Transverse colon (tissue), 4 donors: ENCODE measurements around the gene AP1M1. TPM values are rescaled to one million over a fixed set of nuclear protein-coding genes. Genes with fewer than 3 reads are reported as not detected.

Source experiments
- DNase-seq: peaks from one replicate; pipeline ENCODE4 v3.0.0-alpha.2; 2019
- H3K27ac ChIP-seq, 4 donors: fragments of 200-600 bp; sonication (generic); 2 replicates each; pipeline ENCODE4 v1.5.1; 2016 to 2018; ENCODE audit warnings: inconsistent platforms in 4 of 4
- H3K27me3 ChIP-seq: fragments of 200-600 bp; sonication (generic); 2 replicates; pipeline ENCODE4 v1.5.1; 2017; ENCODE audit warnings: inconsistent platforms
- H3K36me3 ChIP-seq, 4 donors: fragments of 200-600 bp; sonication (generic); 2 replicates each; pipeline ENCODE4 v1.5.1; 2017 to 2019; ENCODE audit warnings: inconsistent platforms in 4 of 4
- H3K4me1 ChIP-seq, 4 donors: fragments of 200-600 bp; sonication (generic); 2 replicates each; pipeline ENCODE4 v1.5.1; 2017 to 2020; ENCODE audit warnings: inconsistent platforms in 4 of 4
- H3K4me3 ChIP-seq, 4 donors: fragments of 200-600 bp; sonication (generic); 1 replicate in 1 of 4; 2 replicates in 3 of 4; pipeline versions ENCODE4 v1.5.1 to v1.6.1; 2017 to 2019; ENCODE audit warnings: inconsistent platforms in 4 of 4
- H3K9me3 ChIP-seq, 2 donors: fragments of 200-600 bp; sonication (generic); 2 replicates each; pipeline ENCODE4 v1.5.1; 2017 to 2019; ENCODE audit warnings: inconsistent platforms in 2 of 2
- CTCF ChIP-seq, 5 experiments: fragments of 200-600 bp in 3 of 5; fragments of 450-650 bp in 2 of 5; sonication (generic) in 3 of 5; IDR thresholded peaks; 1 replicate in 2 of 5; 2 replicates in 3 of 5; pipeline ENCODE4 v1.5.1; 2016 to 2017; ENCODE audit warnings: antibody characterized with exemption in 5 of 5, inconsistent platforms in 3 of 5, mild to moderate bottlenecking in 2 of 5, moderate library complexity in 1 of 5
- EP300 ChIP-seq: sonication (generic); formaldehyde crosslinking; IDR thresholded peaks from one replicate; pipeline ENCODE4 v1.6.1; 2017; ENCODE audit warnings: antibody characterized with exemption, low read depth
- POLR2A ChIP-seq: fragments of 450-650 bp; IDR thresholded peaks from one replicate; pipeline ENCODE4 v1.6.1; 2016; ENCODE audit warnings: antibody characterized with exemption, mild to moderate bottlenecking, moderate library complexity
- POLR2AphosphoS5 ChIP-seq, 3 donors: sonication (generic); formaldehyde crosslinking; IDR thresholded peaks; one replicate each; pipeline ENCODE4 v1.6.1; 2016; ENCODE audit warnings: antibody characterized with exemption in 3 of 3
- WGBS, 2 donors: methylation state at CpG; one replicate each; pipeline ENCODE4 v1.1.5; 2018; ENCODE audit warnings: low coverage in 1 of 2; 5-methylcytosine and 5-hydroxymethylcytosine counted together
- in situ Hi-C, 4 donors: fragments of 200-750 bp; cut with MboI; loops; one replicate each; pipeline versions ENCODE4 v1.15.0 to v1.15.1; 2017; ENCODE audit warnings: low sequenced_read_pairs in 3 of 4, low pct_ligation_motif_present in 1 of 4, low pct_unique_long_range_greater_than_20kb in 1 of 4
- intact Hi-C: fragments of 100-400 bp; cut with DNase I; formaldehyde crosslinking; loops from one replicate; pipeline ENCODE4 v1.15.1; 2023; ENCODE audit warnings: low total_unique reads
- total RNA-seq, 4 donors: library from RNA; depleted of rRNA; stranded (reverse); fragments of >200 nt; gene quantifications; one replicate each; pipeline ENCODE4 v1.1.0, GENCODE V29; 2016

AP1M1 gene
- total RNA-seq, 4 donors from 2014 or later: 15.1 to 41.8 (median 35.0) TPM

- WGBS, 2 donors: 80 to 82% methylated on average over 9 to 22 of the region's 22 CpGs
- no peak for DNase-seq
- intact Hi-C loops (no loop called here), in situ Hi-C loops (no loop called here)
- TF ChIP-seq POLR2A (no peak), CTCF (IDR thresholded peaks at IDR 0.05) (no peak), EP300 (no peak), POLR2AphosphoS5 (IDR thresholded peaks at IDR 0.05) (no peak)
- Histone ChIP-seq H3K27ac (no peak overlapping the region), H3K9me3 (no peaks in the 10 kb centered on the region), H3K27me3 (no peaks in the 10 kb centered on the region), H3K4me1 (peaks cover 15 to 21% (median 19%) of the 10 kb centered on the region in 4 donors), H3K4me3 (no peak overlapping the region), H3K36me3 (peaks cover 0 to 6% (median 0%) of the 10 kb centered on the region in 4 donors)
Observed at GRCh38 chr19:16202320-16203255, 4.9 kb downstream of the AP1M1 start.

- Histone ChIP-seq H3K27me3 (no peaks in the 10 kb centered on the region), H3K4me1 (peaks cover 12 to 17% (median 14%) of the 10 kb centered on the region in 4 donors), H3K9me3 (no peaks in the 10 kb centered on the region), H3K36me3 (peaks cover 0 to 8% (median 2%) of the 10 kb centered on the region in 4 donors), H3K27ac (no peak overlapping the region), H3K4me3 (no peak overlapping the region)
- TF ChIP-seq CTCF (IDR thresholded peaks at IDR 0.05) (no peak), POLR2A (no peak), EP300 (no peak), POLR2AphosphoS5 (IDR thresholded peaks at IDR 0.05) (no peak)
- intact Hi-C loops (no loop called here), in situ Hi-C loops (no loop called here)
- DNase-seq: no peak
- 85 to 97% methylated on average over 6 to 19 of the region's 19 CpGs for WGBS, 2 donors
Observed at GRCh38 chr19:16203256-16204004, 5.7 kb downstream of the AP1M1 start.

- TF ChIP-seq POLR2A (no peak), POLR2AphosphoS5 (IDR thresholded peaks at IDR 0.05) (no peak), EP300 (no peak), CTCF (IDR thresholded peaks at IDR 0.05) (no peak)
- no peaks in the 10 kb centered on the region for H3K27me3 ChIP-seq
- no peak overlapping the region for H3K4me3 ChIP-seq
- H3K4me1 ChIP-seq: peaks cover 6 to 12% (median 9%) of the 10 kb centered on the region in 4 donors
- H3K9me3 ChIP-seq: no peaks in the 10 kb centered on the region
- DNase-seq: no peak
- H3K27ac ChIP-seq: no peak overlapping the region
- H3K36me3 ChIP-seq: peaks cover 0 to 13% (median 4%) of the 10 kb centered on the region in 4 donors
- WGBS, 2 donors: 82 to 88% methylated on average over 2 to 5 of the region's 5 CpGs
- in situ Hi-C loops (no loop called here), intact Hi-C loops (no loop called here)
Observed at GRCh38 chr19:16204005-16204294, 6.2 kb downstream of the AP1M1 start.
